Measurements from ENCODE around the gene ARGLU1.

Gene ARGLU1

DNA sequence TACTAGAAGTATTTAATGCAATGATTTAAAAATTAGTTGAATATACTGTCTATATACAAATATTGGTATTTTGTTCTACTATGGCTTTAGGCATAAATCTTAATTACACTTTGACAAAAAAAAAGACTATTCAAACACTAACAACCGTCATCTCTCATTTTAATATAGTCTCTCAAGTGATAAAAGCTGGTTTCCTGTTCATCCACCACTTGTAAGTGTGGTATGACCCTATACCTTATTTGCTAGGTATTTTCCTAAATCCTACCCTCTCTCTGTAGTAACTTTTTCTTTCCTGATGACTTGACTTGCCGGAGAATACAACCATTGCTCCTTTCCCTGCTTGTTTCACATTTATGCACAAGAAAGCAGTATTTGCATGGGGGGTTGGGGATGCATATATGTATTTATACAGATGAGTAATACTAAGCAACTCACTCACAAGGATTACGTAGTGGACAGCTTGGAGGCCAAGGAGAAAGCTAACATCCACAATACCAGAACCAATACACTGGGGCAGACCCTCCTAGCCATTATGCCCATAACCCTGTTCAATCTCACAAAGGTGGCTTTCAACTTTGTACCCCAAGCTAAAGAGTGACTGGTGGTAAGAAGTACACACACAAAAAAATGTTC is 19.8 kb downstream of the ARGLU1 start:
- DNase-seq (ENCODE audit: low read depth in 2 of 2, low spot score in 1 of 2), result no peak

DNA sequence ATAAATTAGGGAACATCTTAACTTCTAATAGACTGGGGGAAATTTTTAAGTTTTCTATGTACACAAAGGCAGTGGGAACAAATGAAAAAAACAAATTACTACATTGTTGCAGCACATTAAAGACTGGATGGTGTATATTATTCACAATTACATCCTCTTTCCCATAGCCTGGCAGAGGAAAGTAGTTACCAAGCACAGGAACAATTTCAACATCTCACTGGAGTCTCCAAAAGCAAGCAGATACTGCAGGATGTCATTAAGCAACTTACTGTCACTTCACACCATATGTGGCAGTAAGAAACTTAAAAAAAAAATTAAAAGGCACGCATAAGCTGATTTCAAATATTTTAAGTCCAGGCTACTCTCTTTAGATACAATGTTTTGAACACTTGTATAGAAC is 26.1 kb downstream of the ARGLU1 start:
- DNase-seq (ENCODE audit: low read depth in 2 of 2, low spot score in 1 of 2), result no peak

DNA sequence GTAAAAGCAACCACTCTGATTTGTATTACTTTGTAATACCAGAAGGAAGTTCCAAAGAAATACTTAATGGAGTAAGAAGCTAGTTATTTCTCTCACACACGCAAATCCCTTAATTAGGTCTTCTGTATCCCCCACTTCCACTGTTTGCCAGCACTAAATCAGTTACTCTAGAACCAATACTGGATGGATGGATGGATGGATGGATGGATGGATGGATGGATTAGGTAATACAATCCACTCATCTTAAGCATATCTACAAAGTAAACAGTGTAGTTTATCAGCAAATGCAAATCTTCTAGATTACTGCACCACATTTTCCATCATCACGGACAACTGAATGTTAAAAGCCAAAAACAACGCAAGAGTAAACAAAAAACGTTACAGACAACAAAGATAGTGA is 27.3 kb downstream of the ARGLU1 start:
- DNase-seq (ENCODE audit: low read depth in 2 of 2, low spot score in 1 of 2), result no peak

DNA sequence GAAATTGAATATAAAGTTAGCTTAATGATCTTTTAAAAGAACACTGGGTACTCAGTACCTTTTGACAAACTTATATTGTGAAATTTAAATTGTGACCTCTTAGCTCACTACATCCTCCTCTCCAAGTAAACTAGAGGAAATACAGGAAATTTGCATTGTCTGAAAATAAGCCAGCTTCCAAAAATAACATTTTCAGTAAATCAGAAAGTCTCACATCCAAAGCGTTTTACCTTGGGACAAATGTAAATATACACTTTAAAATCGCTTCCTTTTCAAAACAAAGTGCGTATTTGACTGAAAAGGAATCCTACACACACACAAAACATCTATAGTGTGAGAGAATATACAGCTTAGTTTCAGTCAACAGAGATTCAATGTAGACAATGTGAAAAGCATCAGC is 30.4 kb downstream of the ARGLU1 start:
- DNase-seq (ENCODE audit: low read depth in 2 of 2, low spot score in 1 of 2), result no peak

DNA sequence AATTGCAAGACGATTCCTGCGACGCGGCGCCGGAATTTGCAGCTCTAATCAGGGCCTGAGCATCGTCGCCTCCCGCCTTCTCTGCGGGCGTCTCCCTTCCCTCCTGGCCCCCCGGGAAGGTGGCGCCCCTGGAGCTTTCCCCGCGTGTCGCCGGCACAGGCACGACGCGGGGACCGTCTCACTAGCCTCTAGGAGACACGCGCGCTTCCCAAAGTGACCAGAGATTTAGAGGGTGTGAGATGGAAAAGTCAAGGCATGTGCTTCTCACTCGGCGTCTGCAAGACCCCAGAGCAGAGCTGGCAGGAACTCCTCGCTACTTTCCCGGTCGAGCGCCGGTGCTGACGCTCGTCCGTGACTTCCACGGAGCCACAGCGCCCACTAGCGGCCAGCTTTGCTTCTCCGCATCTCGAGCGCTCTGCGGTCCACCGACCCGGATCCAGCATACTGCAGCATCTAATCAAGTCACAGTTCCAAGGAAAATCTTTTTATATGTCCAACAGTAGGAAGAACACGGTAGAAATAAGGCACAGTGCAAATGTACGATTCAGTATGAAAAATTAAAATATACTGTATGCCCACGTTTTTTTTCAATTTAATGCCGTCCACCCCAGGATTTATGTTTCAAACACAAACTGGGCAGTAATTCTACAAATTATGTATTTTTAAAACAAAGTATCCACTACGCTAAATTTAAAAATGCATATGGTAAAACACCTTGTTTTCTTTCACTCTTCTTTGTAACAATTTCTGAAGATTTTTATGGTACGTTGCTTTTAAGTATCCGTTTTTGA is 31.5 kb downstream of the ARGLU1 start:
- peak; percentile 82 to 83 for DNase-seq (ENCODE audit: low read depth in 2 of 2, low spot score in 1 of 2)

DNA sequence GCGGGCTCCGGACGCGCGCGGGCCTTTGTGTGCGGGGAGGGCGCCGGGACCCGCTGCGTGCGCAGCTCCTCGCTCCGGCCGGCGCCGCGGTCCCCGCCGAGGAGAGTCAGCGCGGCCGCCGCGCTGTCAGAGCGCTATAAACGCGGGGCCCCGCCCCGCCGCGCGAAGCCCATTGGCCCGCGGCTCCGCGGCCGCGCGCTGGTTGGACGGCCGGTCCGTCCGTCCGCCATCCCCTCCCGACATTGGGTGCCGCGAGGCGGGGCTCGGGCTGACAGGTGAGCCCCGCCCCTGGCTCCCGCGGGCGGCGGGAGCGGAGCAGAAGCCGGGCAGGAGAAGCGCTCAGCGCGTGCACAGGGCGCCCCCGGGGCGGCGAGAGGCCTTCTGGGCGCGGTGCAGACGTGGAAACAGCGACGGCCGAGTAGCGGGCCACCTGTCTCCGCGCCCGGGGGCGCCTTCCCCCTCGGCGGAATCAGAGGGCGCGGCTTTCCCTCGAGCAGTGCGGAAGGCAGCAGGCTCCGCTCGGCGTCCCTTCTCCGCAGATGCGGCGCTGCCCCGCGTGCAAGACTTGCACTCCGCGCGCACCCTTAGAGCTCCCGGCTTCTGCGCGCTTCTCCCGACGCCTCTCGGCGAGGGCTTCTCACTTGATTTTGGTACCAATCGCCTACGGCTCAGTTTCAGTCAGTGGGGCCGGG is 32.2 kb downstream of the ARGLU1 start, which contains the start of gene EFNB2:
EFNB2 (minus strand) TSS at position 111 of the 692 bp plus-strand sequence. CDS start 698 bp downstream, outside the sequence.
- DNase-seq (ENCODE audit: low read depth in 2 of 2, low spot score in 1 of 2), result peak; percentile 64 to 65

DNA sequence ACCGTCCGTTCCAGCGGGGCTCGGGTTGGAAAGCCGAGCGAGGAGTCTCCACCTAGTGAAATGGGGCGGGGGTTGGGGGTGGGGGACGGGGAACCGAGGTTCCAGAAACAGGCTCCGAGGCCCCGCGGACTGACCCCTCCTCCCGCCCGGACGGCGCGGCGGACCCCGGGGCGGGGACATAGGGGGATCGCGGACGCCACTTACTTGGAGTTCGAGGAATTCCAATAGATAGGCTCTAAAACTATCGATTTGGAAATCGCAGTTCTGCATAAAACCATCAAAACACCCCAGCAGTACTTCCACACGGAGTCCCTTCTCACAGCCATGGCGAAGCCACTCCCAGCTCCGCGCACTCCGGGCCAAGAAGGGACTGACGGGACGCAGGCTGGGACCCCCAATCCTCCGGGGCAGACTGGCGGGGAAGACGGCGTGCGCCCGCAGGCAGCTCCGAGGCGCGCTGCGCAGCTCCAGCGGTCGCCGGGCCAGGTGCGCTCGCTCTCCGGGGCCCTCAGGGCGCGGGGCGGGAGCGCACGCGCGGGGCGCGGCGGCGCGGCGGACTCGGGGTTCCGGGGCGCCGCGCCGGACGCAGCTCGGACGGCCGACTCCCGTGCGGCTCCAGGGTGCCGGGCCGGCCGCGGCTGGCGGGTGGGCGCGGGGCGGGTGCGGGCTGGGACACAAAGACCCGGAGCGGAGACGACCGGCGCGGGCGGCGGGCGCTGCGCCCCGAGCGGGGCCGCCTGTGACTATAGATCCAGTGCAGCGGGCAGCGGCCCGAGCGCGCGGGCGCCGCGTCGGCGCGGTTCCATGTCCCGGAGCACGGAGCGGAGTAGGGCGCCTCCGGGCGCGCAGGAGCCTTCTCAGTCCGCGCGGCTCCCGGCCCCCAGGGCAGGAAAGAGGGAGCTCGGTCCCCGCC is 33.0 kb downstream of the ARGLU1 start:
- DNase-seq (ENCODE audit: low read depth in 2 of 2, low spot score in 1 of 2), result no peak

DNA sequence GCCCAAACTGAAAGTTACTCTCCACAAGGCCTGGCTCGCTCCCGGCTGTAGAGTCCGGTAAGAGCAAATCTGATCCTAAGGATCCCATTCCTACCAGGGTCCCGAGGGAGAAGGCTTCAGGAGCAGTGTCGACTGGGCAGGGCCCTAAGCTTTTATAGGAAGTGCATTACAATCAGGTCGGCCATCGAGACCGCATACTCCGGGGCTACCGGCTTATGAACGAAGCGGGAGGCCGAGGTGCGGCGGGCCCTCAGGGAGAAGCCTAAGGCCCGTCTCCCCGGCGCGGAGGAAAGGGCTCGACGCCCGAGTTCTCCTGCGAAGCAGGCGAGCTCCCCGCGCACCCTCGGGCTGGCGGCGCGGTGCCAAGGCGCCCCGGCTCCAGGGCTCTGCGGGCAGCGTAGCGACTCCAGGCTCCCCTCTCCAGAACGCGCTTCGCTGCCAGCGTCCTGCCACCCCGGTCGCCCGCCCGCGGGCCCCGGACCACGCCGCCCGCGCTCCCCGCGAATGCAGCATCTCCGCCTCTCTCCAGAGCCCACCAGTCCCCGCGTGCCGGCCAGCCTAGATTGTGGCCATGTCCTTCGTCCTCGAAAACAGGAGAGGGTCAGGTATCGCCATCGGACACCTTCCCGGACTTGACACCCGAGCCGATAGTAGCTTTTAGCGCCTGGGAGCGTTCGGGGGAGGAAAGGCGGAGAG is 33.8 kb downstream of the ARGLU1 start:
- DNase-seq (ENCODE audit: low read depth in 2 of 2, low spot score in 1 of 2), result no peak

DNA sequence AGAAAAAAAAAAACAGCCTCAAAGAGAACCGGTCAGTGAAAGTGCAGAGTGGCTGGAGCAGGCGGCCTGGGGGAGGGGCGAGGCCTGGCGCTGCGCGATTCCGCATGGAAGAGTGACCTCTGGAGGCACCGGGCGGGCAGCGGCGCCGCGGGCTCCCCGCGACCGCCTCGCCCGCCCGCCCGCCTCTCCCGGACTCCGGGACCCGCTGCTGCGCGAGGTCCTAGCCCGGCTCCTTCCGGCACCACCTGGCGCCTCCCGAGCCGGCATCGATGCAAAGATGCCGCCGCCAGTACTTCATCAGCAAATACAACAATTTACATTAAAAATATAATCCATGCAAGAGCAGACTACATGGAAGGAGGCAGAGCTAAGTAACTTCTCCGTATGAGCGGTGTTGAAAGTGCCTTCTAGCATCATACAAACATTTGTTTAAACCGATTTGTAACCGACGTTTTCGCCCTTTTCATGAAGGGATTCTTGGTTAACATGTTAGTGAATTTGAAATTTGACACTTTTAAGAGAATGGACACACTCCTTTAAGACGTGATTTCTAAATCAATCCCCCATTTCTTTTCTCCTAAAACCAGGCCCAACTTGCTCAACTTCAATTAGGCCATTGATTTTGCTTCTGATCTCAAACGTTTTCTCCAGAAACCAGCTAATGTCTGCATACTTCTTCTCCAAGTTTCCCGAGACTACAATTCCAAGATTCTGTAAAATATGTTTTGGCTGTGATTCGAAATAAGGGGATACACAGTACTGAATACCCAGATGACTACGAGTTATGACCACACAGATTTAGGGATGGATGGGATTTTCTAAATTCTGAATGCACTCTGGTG is 34.6 kb downstream of the ARGLU1 start:
- no peak for DNase-seq (ENCODE audit: low read depth in 2 of 2, low spot score in 1 of 2)

DNA sequence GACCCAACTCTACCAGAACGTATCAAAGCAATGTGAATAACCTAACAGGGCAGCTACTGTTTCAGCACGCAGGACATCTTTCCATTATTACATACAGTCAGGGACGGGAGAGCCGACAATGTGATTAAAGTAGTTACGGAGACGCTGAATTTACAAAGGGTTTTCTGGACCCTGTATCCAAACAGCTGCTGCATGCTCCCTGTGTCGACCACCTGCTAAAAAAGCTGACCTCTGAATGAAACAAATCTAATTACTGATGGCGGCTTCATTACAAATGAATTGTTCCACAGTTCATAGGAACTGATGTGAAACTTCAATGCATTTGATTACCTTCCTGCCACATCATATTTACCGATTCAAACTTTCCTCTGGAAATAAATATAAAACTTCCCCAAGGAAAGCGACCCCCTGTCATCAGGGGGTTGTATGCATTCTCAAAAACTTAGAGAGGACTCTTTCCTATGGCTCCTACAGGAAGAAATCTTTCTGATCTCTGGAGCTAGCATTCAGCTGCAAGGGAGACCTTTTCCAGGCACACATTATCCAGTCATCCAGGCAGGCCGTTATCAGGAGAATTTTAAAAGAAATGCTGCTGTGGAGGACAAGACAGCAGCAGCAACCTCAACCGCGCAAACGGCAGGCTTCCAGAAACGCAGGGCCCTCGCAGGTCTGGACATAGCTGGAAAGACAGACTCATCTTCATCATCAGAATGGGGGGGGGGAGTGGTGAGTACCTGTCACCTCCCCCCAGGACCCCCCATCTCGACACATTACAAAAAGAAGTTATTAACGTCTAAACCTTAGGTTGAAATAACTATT is 35.6 kb downstream of the ARGLU1 start:
- DNase-seq (ENCODE audit: low read depth in 2 of 2, low spot score in 1 of 2), result no peak

DNA sequence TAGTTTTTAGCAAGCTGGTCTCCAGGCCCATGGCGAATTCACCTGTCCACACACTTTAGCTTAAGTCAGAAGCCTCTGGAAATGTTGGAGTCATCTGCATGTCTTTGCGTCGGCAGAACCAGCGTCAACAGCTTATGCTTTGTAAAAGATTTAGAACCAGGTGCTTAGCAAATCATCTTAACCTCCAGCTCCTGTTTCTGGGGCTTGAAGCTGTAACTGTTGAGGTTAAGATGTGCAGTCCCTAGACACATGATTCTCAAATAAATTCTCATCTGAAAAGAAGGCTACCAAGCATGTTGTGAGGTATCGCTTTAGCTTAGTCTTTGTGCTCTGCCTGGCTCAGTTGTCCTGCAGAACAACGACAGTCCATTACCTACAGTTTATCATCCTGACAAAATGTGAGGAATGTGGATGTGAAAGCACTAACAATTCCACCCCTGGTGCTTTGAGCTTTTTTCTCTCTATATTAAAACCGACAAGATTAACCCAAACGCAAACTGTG is 36.9 kb downstream of the ARGLU1 start:
- DNase-seq (ENCODE audit: low read depth in 2 of 2, low spot score in 1 of 2), result no peak

DNA sequence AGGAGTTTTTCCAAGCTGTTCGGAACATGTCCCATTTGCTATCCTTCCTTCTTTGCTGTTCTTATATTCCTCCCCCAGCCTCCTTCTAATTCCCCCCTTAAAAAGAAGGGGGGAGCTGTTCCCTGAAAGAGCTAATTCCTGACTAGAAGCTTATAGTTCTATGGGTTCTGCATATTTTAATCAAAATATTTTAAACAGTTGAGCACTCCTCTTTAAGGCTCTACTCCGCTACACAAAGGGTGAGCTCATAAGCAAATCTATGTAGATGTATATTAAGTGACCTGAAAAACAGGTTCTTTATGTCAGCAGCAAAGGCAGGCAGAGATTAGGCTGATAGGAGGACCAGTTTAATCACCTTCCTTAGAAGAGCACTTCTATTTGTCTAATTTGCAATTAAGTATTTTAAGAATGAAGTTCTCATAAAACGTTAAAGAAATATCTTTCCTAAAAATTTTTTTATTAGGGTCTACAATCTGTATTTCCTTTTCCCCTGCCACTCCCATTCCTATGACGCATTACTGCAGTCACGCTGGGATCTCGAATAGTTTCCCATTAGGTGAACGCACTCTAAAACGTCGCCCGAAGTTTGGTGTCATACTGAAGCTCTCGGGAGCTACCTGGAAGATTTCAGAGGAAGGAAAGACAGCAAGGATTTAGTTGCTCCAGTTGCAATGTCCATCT is 37.6 kb downstream of the ARGLU1 start:
- no peak for DNase-seq (ENCODE audit: low read depth in 2 of 2, low spot score in 1 of 2)

DNA sequence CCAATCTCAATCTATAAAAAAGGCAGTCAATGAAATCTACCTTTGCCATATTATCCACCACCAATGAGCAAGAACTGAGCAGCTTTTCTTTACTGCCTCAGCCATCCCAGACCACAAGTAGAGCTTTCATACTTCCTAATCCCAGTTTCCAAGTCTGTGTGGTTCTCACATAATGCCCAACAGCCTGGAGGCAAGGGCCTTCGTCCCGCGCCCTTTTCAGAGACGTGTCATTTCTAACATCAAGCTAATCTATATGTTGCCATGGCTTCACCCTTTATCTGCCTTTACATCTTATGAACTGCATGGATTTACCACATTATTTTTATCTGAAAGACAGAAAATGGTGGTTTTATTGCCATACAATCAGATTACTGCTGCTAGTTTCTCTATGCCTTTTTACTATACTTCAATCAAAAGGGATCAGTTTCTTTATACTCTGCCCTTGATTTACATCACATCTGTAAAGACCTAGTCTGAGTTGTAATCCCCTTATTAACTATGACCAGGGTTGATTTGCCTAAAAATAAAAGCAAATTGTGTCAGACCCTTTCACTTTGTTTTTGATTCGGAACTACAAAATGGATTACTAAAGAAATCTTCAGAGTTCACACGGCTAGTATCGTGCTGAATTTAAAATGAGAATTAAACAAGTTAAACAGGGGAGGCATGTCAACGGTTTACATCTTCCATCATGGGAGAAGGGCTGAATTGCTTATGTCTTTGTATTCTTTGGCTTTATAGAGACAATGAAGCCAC is 38.3 kb downstream of the ARGLU1 start:
- DNase-seq (ENCODE audit: low read depth in 2 of 2, low spot score in 1 of 2), result no peak

DNA sequence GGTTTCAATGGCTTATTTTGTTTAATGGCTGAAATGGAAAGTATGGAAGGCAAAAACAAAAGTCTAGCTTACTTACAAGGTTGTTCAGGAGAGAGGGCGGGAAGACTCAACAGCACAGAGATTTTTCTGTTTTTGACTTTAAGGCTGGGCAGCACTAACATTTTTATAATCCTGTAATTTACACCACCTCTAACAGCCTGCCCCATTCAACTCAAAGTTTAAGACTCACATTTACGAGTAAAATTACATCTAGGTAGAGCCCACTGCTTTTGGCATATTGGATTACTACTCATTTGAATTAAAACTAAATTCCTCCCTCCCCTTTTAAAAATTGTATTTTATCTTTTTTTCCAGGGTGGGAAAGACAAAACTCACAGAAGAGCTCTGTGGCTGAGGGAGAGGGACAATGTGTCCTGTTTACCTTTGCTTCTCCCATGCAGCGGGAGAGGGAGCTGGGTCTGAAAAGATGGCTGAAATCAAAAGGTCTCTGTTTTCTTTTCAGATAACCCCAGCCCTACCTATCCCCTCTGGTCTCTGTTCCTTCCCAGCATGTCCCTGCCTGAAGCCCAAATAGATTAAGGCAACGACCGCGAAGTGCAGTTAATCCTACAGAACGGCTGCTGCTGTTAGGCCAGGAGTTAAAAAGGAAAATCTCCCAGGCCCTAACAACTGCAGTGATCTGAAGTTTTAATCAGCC is 39.1 kb downstream of the ARGLU1 start:
- DNase-seq (ENCODE audit: low read depth in 2 of 2, low spot score in 1 of 2), result no peak

DNA sequence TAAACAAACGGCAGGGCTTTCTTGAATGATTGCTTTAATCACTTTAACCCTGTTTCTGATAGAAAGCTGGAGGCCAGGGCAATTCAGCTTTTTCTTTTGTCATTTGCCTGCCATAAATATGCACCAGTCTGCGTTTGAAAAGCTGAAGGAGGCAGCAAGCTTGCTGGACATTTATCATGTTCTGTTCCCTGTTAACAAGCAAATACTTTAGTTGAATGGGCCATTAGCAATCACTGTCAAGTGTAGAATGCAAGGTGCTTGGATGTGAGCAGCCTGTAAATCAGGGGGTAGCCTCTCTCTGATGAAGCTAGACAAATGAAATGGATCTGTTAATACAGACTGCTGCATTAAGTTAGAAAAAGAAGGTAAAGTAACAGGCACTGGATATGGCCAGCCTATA is 40.1 kb downstream of the ARGLU1 start:
- DNase-seq (ENCODE audit: low read depth in 2 of 2, low spot score in 1 of 2), result no peak

DNA sequence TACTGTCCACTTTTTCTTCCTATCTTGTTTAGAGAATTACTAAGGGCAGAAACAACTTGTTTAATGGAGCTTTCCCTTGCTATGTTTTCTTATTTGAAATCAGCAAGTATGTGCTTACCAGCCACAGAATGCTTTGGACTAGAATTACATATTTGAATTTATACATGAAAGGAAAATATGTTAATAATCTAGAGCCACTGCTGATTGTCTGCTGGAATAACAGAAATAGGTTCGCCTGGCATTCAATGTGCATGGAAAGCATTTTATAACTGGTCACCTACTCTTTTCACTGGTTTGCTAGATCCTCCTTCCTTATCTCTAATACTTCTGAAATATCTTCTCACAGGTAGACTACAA is 40.5 kb downstream of the ARGLU1 start:
- DNase-seq (ENCODE audit: low read depth in 2 of 2, low spot score in 1 of 2), result no peak
